Hematopoietic multipotent progenitor cell treated with erythropoietin and hydrocortisone succinate and interleukin-3 and kit ligand, for 17 days (in vitro differentiated cells): ENCODE data around the gene ALDH3B2.
"Not testable (repeated sequence)": the region's sequence is repeated elsewhere in the genome, so short reads cannot be mapped to it uniquely, and the experiment has no call there.

ENCODE experiments used
- DNase-seq: peaks from one replicate; pipeline ENCODE4 v3.0.0-alpha.2; 2015; ENCODE audit warnings: low spot score

The ALDH3B2 gene

GRCh38 chr11:67674442-67674871 lies at the start of gene ALDH3B2:
TSS of gene ALDH3B2 (minus strand) at chr11:67674623. CDS start at chr11:67666935, 7,688 bp downstream.
- DNase-seq: no peak

GRCh38 chr11:67723036-67723435 lies 48.6 kb upstream of the ALDH3B2 start:
- DNase-seq: not testable (repeated sequence)

- DNase-seq: not testable (repeated sequence)
Observed at GRCh38 chr11:67716226-67716625, 41.8 kb upstream of the ALDH3B2 start.

DNA sequence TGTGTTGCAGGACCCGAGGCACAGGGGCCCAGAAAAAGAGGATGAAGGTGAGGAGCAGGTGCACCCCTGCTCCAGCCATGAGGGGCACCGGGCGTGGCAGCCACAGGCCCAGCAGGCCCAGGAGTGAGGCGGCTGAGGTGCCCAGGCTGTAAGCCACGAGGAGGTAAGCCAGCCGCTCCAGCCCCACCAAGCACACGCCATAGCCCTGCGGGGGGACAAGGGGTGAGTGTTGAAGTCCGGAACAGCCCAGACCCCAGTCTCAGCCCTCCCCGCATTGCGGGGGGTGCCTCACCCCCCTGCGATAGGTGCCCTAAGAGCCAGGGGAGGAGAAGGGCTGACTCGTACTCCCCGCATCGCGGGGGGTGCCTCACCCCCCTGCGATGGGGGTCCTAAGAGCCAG lies 41.4 kb upstream of the ALDH3B2 start:
- not testable (repeated sequence) for DNase-seq

DNA sequence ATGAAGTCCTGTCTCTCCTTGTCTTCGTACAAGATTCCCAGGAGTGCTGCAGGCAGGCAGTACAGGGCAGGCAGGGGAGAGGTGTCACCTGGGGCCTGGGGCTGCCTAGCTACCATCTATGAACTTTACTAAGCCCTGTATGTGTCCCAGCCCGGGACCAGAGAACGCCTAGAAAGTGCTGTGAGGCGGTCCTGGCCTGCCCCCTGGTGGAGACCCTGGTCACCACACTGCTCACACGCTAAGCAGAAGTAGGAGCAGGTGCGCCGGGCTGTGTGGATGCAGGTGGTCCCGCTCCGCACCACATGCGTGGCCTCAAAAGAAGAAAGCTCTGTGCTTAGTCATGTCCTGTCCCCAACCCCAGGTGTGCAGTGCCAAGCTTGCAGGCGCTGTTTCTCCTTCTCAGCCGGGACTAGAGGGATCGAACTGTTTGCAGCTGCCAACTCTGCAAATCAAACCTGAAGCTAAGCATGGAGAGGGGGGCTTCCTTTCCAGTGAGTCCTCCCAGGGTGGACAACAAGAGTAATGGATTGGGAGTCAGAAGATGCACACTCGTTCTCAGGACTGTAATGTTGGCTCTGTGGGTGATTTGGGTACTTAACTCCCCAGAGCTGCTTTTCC lies 39.6 kb upstream of the ALDH3B2 start:
- not testable (repeated sequence) for DNase-seq

GRCh38 chr11:67711676-67712075 lies 37.3 kb upstream of the ALDH3B2 start:
- not testable (repeated sequence) for DNase-seq

- DNase-seq: not testable (repeated sequence)
Observed at GRCh38 chr11:67711212-67711611, 36.8 kb upstream of the ALDH3B2 start.

DNA sequence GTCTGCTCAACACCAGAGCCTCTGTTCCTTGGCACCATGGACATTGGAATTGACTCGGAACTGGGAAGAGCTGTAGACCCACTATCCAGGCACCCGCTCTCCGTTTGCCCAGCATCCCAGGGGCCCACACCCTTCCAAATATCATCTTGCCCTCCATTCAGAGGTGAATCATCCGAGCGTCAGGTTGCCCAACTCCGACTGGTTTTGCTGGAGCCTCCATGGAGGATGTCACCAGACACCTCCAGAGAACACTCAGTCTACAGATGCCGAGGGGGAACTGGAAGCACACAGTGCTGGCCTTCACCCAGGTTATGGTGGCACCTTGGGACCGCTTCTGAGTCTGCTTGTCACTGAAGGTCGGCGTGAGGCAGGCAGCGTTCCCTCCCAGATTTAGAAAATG lies 35.4 kb upstream of the ALDH3B2 start:
- DNase-seq: not testable (repeated sequence)

DNA sequence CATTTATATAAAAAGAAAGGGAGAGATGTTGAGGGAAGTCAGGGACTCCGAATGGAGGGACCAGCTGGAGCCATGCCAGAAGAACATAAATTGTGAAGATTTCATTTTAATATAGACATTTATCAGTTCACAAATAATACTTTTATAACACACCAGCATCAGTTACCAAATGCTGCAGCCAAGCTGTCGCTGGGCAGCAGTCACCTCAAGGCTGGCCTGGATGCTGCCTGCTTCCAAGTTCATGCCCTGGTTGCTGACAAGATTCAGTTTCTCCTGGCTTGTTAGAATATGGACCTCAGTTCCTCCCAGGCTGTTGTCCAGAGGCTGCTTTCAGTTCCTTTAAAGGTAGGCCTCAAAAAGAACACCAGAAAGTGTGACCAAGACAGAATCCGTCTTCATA lies 30.8 kb upstream of the ALDH3B2 start:
- DNase-seq: no peak

DNA sequence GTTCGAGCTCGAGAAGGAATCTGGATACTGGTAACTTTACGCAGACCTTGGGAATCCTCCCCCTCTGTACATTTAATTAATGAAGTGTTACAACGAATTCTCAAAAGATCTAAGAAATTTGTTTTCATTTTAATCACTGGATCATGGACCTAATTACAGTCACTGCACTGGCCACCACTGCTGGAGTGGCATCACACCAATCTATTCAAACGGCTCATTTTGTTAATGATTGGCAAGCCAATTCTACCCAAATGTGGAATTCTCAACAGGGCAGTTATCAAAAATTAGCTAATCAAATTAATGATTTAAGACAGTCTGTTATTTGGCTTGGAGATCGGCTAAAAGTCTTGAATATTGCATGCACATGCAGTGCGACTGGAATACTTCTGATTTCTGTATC lies 30.1 kb upstream of the ALDH3B2 start:
- DNase-seq: no peak

DNA sequence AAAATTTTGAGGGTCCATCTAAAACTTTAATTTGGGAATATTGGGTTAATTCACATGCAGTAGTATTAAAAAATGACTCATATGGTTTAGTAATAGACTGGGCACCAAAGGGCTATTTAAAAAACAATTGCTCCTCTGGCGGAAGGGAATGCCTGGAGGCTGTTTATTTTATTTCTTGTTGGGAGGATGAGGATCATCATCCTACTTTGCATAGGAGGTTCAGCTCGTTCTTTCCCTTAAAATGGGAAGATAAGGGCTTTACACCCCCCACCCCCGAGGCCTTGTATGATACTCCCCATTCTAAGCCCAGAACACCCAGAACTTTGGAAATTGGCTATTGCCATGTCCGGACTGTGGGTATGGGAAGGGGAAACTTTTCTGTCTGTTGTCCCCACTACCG lies 29.3 kb upstream of the ALDH3B2 start:
- not testable (repeated sequence) for DNase-seq

DNA sequence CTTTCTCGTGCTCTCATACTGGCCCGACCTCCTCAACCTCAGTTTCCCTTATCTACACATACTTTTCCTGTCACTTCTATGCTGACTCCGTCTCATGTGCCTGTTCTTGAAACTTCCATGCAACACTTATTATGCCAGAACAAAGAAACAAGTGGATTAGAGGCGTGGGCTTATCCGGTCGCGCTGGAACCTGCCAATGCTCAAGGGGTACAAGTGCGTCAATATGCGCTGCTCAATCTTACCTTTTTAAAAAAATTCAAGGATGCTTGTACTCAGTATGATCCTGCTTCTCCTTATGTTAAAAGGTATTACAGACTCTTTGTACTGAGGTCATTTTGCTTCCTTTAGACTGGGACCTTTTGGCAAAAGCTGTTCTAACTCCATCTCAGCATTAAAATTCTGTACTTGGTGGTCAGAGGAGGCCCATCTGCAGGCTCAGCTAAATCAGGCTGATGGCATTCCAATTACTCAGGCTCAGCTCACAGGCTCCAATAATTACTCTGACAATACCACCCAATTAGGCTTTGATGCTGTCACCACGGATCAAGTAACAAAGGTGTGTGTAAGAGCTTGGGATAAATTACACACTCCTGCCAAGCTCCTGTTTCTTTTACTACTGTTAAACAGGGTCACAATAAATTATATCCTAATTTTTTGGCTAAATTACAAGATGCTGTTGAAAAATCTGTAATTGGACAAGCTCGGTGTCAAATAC lies 26.3 kb upstream of the ALDH3B2 start:
- no peak for DNase-seq

- no peak for DNase-seq
Observed at GRCh38 chr11:67700141-67700540, 25.7 kb upstream of the ALDH3B2 start.

DNA sequence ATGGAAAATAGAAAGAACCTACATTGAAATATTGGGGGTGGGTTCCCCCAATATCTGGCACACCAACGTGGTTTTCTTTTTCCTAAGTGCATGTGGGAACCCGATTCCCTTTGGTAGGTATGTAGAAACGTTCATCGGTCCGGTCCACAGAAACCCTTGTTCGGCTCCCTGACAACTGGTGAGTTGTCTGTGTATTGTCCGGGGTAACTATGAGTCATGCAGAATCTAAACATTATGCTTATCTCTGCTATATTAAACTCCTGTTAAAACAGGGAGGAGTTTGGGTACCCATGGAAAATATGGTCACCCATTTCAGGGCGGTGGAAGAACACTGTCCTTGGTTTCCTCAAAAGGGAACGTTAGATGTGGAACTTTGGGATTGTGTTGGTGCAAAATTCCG lies 25.1 kb upstream of the ALDH3B2 start:
- no peak for DNase-seq

- DNase-seq: no peak
Observed at GRCh38 chr11:67698247-67698646, 23.8 kb upstream of the ALDH3B2 start.

DNA sequence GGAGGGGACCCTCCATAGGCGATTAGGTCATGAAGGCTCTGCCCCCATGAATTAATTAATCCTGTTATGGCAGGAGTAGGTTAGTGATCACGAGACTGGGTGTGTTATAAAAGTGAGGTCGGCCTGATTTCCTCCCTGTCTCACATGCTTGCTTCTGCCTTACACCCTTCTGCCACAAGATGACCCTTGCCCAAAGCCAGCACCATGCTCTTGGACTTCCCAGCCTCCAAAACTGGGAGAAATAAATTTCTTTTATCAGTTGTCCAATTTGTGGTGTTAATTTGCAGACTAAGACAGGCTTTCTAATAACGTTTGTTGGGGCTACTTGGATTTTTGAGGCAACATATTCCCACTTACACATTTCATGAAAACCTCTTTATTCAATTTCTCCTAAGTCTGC lies 23.4 kb upstream of the ALDH3B2 start:
- no peak for DNase-seq

DNA sequence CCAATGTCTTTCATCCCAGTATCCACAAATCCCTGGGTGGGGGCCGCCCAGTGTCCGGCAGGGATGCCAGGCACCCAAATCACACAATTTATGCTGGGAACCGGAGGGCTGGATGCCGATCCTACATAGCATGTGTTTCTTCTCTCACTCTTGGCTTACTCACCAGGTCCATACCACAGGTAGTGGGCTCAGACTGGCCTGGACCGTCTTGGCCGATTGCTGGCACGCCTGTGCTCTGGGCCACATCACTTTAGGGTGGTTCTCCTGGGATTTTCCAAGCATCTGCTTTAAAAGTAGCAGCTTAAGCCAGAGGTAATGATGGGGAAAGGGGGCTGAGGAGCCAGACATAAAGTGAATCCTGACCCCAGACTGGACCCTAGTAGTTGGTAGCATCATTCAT lies 22.6 kb upstream of the ALDH3B2 start:
- DNase-seq: no peak

GRCh38 chr11:67695606-67696005 lies 21.2 kb upstream of the ALDH3B2 start:
- no peak for DNase-seq

- DNase-seq: no peak
Observed at GRCh38 chr11:67694875-67695555, 20.6 kb upstream of the ALDH3B2 start.

GRCh38 chr11:67691149-67691548 lies 16.7 kb upstream of the ALDH3B2 start:
- DNase-seq: no peak

DNA sequence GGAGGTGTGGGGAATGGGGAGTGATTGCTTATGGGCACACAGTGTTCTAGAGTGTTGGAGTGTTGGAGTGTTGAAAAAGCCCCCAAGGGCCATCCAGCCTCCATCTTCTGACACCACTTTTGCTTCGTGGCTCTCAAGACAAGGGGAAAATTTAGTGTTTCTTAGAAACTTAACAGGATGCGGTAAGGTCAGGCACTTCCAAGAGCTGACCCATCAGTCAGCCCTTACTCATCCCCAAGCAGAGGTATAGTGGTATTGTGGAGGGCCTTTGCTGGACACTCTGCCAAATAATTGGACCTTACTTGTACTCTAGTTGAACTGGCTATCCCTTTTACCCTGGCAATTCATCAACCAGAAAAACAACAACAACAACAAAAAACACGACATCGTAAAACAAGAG lies 14.8 kb upstream of the ALDH3B2 start:
- no peak for DNase-seq

DNA sequence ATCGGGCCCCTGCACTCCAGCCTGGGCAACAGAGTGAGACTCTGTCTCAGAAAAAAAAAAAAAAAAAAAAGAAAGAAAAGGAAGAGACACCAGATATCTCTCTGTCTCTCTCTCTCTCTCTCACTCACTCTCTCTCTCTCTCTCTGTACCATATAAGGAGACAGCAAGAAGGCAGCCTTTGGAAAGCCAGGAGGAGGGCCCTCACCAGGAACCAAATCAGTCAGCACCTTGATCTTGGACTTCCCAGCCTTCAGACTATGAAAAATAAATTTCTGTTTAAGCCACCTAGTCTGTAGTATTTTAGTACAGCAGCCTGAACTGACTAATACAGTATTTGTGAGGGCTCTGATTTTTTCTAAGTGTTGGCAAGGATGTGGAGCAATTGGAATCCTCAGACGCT lies 13.6 kb upstream of the ALDH3B2 start:
- no peak for DNase-seq

DNA sequence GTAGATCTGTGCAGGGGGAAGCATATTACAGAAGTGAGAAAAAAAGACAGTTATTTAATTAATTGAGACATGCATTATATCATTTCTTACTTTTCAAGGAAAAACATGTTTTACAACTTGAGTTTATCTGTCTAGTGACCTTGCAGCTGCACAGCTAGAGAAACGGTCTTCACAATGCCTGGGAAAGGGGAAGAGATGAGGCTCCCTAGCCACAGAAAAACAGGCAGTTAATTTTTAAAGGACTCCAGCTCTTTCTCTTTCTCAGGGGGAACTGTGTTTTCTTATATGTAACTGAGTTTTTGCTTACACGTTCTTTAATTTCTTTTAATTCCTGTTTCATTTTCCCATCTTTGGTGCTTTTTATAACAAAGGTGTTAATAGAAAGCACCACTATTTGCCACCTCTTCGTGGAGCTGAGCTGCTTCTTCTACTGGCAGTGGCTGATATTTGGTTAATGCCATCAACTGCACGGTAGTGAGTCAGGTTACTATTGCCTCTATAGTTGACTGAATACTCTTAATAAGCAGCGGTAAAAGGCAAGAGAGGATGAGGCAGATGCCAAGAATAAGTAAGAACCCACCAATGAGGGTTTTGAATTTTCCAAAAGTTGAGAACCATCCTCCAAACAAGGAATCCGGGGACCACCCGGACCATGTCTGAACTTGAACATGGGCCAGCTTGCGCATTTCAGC lies 11.4 kb upstream of the ALDH3B2 start:
- not testable (repeated sequence) for DNase-seq
